Measurements from ENCODE around the gene P2RX3.

The P2RX3 gene

GRCh38 chr11:57299150-57299737 is 38.9 kb upstream of the P2RX3 start:
- Histone ChIP-seq H3K4me1 (ENCODE audit: control insufficient read depth in 1 of 2, insufficient read depth in 1 of 2, low read depth in 1 of 2, low read length in 1 of 2) (no peaks in the 10 kb centered on the region), H3K9me3 (no peaks in the 10 kb centered on the region), H3K36me3 (no peaks in the 10 kb centered on the region), H3K27me3 (no peaks in the 10 kb centered on the region), H3K27ac (no peak overlapping the region), H3K4me3 (ENCODE audit: low read depth in 1 of 2, low read length in 1 of 2) (no peak overlapping the region)
- TF ChIP-seq CTCF (IDR thresholded peaks at IDR 0.05) = no peak

- H3K27ac ChIP-seq = no peak overlapping the region
- no peaks in the 10 kb centered on the region for H3K9me3 ChIP-seq
- no peaks in the 10 kb centered on the region for H3K4me1 ChIP-seq (ENCODE audit: control insufficient read depth in 1 of 2, insufficient read depth in 1 of 2, low read depth in 1 of 2, low read length in 1 of 2)
- no peak overlapping the region for H3K4me3 ChIP-seq (ENCODE audit: low read depth in 1 of 2, low read length in 1 of 2)
- no peak for TF ChIP-seq CTCF (IDR thresholded peaks at IDR 0.05)
- H3K36me3 ChIP-seq = no peaks in the 10 kb centered on the region
- H3K27me3 ChIP-seq = no peaks in the 10 kb centered on the region
Measured at GRCh38 chr11:57300785-57301184, 37.4 kb upstream of the P2RX3 start.

- Histone ChIP-seq H3K9me3 (no peaks in the 10 kb centered on the region), H3K4me1 (ENCODE audit: control insufficient read depth in 1 of 2, insufficient read depth in 1 of 2, low read depth in 1 of 2, low read length in 1 of 2) (no peaks in the 10 kb centered on the region), H3K36me3 (no peaks in the 10 kb centered on the region), H3K27ac (no peak overlapping the region), H3K27me3 (no peaks in the 10 kb centered on the region), H3K4me3 (ENCODE audit: low read depth in 1 of 2, low read length in 1 of 2) (no peak overlapping the region)
- TF ChIP-seq CTCF (IDR thresholded peaks at IDR 0.05) = no peak
Measured at GRCh38 chr11:57301711-57302423, 36.3 kb upstream of the P2RX3 start.

- H3K27ac ChIP-seq = no peak overlapping the region
- H3K9me3 ChIP-seq = no peaks in the 10 kb centered on the region
- no peaks in the 10 kb centered on the region for H3K36me3 ChIP-seq
- TF ChIP-seq CTCF (IDR thresholded peaks at IDR 0.05) = no peak
- no peaks in the 10 kb centered on the region for H3K27me3 ChIP-seq
- no peak overlapping the region for H3K4me3 ChIP-seq (ENCODE audit: low read depth in 1 of 2, low read length in 1 of 2)
- H3K4me1 ChIP-seq (ENCODE audit: control insufficient read depth in 1 of 2, insufficient read depth in 1 of 2, low read depth in 1 of 2, low read length in 1 of 2) = no peaks in the 10 kb centered on the region
Measured at GRCh38 chr11:57302489-57302888, 35.7 kb upstream of the P2RX3 start.

GRCh38 chr11:57303280-57303989 is 34.7 kb upstream of the P2RX3 start:
- Histone ChIP-seq H3K36me3 (no peaks in the 10 kb centered on the region), H3K27ac (no peak overlapping the region), H3K9me3 (no peaks in the 10 kb centered on the region), H3K27me3 (no peaks in the 10 kb centered on the region), H3K4me3 (ENCODE audit: low read depth in 1 of 2, low read length in 1 of 2) (no peak overlapping the region), H3K4me1 (ENCODE audit: control insufficient read depth in 1 of 2, insufficient read depth in 1 of 2, low read depth in 1 of 2, low read length in 1 of 2) (no peaks in the 10 kb centered on the region)
- TF ChIP-seq CTCF (IDR thresholded peaks at IDR 0.05) = no peak
